ENCODE measurements around the gene MAP3K14.
"Not testable (repeated sequence)": the region's sequence is repeated elsewhere in the genome, so short reads cannot be mapped to it uniquely, and the experiment has no call there.

Gene MAP3K14

GRCh38 chr17:45253879-45254278, 62.9 kb downstream of the MAP3K14 start:
- no peak for DNase-seq

DNA sequence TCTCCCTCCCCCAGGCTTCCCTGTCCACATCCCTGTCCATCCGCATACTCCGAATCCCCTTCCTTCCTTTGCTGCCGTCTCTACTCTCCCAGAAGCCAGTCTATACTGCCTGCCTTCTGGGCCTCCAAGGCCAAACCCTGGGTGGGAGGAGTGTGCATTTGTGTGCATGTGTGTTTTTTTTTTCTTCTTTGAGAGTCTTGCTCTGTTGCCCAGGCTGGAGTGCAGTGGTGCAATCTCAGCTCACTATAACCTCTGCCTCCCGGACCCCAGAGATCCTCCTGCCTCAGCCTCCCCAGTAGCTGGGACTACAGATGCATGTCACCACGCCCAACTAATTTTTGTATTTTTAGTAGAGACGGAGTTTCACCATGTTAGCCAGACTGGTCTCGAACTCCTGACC, 63.6 kb downstream of the MAP3K14 start:
- DNase-seq: not testable (repeated sequence)

DNA sequence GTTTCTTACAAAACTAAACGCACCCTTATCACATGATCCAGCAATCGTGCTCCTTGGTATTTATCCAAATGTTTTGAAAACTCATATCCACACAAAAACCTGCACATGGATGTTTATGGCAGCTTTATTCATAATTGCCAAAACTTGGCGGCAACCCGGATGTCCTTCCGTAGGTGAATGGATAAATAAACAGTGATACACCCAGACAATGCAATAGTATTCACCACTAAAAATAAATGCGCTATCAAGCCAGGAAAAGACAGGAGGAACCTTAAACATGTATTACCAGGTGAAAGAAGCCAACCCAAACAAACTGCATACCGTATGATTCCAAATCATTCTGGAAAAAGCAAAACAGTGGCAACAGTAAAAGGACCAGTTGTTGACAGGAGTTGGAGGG, 64.9 kb downstream of the MAP3K14 start:
- DNase-seq: no peak

DNA sequence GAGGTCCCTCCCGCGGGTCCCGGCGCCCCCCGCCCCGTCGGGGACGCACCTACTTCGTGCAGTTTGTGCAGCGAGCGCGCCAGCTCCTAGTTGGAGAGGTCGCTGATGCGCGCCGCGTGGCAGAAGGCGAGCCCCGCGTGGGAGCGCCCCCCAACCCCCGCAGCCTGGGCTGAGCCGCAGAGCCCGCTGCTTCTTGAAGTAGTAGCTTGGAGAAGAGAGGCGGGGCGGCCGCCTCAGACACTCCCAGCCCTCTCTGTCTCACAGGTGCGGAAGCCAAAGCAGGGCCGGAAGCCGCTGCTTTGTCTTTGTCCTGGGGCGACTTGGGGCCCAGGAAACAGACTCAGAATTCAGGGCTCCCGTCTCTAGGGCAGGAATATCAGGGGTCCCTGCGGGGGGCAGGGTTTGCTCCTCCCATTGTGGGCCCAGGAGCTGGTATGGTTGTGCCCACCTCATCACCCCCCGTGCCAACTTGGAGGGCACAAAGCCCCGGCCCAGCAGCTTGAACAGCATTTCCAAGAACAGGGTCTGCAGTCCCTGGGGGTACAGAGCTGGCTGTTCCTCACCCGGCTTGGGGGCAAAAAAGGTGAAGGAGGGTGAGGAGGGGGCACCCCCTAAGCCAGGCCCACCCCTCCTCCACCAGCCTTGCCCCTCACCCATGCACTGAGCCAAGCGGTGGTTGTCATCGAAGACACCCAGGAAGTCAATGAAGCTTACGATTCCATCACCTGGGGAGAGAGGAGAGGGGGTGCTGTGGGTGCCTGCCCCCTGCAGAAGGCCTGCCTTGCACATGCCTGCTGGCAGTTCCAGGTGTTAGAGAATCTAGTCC, 68.5 kb downstream of the MAP3K14 start:
- DNase-seq: no peak

DNA sequence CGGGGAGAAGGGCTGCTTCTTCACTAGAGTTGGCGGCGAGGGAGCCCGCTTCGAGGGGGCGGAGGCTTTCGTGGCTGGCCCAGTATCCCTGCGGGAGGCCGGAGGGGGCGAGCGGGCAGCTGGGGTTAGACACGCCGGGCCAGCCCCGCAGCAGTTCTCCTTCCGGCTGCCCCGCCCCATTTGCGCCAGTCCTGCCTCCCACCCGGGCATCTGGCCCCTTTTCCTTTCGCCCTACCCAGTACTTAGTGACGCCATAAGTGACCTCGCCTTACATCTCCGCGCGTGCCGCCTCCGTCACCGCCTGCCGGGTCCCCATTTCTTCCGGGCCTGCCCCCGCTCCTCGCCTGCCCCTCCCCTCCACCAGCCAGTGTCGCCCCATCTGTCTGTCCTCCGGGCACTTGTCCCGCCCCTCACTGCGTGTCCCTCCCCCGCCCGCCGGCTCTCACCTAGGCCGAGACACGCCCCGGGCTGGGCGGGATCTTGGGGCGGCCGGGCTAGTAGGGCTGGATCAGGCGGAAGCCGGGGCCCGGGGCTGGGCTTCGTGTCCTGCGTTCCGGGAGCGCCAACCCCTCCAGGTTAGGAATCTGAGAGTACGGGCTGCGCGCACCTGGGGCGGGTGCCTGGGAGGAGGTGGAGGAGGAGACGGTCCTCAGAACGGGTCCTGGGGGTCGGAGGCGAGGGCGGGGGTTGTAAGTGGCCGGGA, 69.2 kb downstream of the MAP3K14 start:
- DNase-seq: peak; percentile 68

DNA sequence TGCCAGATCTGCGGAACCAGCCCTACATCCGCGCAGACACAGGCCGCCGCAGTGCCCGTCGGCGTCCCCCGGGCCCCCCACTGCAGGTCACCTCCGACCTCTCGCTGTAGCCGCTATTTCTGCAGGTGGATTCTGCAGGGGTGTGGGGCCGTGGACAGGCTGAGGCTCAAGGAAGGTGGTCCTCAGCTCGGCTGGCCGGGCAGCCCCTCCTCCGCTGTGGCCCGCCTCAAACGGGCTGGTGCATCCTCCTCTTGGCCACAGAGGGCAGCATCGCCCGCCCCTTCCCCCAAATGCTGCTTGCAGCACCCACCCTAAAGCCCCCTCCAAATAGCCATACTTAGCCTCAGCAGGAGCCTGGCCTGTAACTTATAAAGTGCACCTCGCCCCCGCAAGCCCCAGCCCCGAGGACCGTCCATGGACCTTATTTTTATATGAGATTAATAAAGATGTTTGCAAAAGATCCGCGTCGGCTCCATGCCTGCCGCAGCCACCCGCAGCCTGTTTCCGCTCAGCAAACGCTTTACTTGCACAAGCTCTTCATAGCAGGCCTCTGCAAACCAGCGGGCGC, 69.9 kb downstream of the MAP3K14 start:
- DNase-seq: peak; percentile 7

DNA sequence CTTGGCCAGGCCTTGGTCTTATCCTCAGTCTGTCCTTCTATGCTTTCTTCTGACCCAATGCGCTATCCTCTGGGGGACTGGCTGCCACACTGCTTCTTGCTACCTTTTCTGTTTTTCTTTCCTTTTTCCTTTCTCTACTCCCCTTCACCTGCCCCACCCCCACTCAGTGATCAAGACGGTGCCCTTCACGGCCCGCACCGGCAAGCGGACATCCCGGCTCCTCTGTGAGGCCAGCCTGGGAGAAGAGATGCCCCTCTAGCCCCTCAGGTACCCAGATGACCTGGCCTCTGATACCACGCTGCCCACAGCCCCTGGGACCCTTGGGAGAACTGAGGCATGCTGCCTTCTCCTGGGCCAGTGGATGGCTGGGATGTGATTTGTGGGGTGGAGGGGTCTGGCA, 70.5 kb downstream of the MAP3K14 start:
- no peak for DNase-seq

DNA sequence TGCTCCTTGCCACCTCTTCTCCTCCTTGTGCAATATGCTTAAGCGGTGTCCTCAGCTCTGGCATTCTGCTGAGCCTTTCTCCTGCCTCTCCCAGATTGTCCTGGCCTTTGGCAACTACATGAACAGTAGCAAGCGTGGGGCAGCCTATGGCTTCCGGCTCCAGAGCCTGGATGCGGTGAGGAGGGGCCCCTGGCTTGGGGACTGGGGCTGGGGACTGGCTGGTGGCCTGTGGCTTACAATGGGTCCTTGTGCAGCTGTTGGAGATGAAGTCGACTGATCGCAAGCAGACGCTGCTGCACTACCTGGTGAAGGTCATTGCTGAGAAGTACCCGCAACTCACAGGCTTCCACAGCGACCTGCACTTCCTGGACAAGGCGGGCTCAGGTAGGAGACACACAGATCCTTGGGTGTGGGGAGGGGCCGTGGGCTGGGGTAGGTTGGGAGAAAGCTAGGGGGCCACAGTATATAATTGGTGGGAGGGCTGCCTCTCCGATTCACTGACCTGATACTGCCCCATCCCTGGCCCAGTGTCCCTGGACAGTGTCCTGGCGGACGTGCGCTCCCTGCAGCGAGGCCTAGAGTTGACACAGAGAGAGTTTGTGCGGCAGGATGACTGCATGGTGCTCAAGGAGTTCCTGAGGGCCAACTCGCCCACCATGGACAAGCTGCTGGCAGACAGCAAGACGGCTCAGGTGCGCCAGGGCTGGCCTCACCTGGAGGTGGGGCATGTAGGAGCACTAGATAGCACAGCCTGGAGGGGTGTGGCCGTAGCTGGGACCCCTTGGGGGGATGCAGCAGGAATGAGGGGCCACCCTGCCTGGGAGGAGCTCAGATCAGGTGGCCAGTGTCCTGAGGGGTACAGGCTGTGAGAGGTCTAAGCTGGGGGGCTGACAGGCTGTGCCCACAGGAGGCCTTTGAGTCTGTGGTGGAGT, 71.8 kb downstream of the MAP3K14 start:
- DNase-seq: no peak

DNA sequence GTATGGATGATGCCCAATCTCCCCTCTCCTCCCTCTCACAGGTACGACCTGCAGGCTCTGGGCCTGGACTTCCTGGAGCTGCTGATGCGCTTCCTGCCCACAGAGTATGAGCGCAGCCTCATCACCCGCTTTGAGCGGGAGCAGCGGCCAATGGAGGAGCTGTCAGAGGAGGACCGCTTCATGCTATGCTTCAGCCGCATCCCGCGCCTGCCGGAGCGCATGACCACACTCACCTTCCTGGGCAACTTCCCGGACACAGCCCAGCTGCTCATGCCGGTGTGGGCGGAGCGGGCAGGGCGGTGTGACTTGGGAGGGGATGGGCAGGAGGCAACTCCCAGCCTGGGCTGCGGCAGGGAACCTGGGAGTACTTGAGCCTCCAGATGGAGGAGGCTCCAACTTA, 73.1 kb downstream of the MAP3K14 start:
- no peak for DNase-seq

DNA sequence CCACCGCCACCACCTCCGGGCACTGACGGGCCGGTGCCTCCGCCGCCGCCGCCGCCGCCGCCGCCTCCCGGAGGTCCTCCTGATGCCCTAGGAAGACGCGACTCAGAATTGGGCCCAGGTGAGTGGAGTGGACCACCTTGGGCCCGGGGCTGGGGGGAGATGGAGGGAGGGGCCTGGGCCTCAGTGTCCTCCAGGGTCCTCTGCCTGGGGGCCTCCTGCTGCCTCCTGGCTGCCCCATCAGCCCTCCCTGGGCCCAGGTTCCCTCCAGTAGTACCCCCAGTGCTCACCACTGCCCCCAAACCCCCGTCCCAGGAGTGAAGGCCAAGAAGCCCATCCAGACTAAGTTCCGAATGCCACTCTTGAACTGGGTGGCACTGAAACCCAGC, 74.8 kb downstream of the MAP3K14 start:
- no peak for DNase-seq

DNA sequence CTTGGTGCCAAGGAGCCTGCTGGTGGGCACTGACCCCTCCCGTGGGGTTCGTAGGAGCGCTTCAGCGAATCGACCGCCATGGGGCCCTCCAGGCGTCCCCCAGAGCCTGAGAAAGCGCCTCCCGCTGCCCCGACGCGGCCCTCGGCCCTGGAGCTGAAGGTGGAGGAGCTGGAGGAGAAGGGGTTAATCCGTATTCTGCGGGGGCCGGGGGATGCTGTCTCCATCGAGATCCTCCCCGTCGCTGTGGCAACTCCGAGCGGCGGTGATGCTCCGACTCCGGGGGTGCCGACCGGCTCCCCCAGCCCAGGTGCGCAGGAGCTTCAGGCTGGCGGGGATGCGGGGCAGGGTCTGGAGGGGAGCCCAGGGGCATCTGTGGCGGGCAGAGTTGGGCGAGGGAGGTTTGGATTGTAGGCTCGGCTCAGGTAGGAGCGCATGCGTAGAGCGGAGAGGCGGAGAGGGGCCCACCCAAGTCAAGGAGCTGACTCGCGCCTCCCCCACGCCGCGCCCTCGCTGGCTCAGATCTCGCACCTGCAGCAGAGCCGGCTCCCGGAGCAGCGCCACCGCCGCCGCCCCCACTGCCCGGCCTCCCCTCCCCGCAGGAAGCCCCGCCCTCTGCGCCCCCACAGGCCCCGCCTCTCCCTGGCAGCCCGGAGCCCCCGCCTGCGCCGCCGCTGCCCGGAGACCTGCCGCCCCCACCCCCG, 75.3 kb downstream of the MAP3K14 start:
- DNase-seq: no peak

- no peak for DNase-seq
Measured at GRCh38 chr17:45240905-45241327, 75.9 kb downstream of the MAP3K14 start.

DNA sequence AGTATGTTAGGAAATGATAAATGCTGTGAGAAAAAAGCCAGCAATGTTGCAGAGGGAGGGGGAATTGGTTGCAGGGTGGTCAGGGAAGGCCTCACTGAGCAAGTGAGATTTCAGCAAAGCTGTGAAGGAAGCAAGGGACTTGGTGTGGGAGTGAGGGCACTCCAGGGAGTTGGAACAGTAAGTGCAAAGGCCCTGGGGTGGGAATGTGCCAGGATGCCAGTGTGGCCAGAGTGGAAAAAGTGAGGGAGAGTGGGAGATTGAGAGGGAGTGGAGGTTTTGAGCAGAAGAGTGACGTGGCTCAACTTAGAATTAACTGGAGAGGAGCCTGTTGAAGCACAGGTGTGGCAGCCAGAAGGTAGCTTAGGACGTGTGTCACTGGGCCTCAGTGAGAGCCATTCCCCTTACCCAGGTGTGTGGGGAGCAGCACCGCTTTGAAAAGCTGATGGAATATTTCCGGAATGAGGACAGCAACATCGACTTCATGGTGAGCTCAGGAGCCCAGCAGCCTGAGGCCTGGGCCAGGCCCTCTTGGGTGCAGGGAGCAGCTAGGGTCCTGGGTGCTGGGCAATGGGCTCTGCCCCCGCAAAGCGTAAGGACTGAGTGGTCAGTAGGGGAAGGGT, 78.6 kb downstream of the MAP3K14 start:
- DNase-seq: no peak

DNA sequence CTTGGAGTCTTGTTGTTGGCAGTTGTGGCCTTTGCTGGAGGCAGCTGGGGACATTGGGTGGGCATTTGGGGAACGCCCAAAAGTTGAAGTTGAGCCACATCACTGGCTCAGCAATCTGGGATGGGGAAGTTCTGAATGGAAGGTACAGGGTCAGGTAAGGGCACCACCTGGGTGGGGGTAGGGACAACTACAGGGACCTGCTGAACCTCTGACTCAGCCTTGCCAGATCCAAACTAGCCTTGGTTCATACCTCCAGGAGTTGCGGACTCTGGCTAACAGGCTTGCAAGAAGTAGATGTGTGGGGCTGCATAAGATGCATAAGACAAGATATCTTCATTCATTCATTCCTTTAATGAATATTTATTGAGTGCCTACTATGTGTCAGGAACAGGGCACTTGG, 79.1 kb downstream of the MAP3K14 start:
- no peak for DNase-seq

DNA sequence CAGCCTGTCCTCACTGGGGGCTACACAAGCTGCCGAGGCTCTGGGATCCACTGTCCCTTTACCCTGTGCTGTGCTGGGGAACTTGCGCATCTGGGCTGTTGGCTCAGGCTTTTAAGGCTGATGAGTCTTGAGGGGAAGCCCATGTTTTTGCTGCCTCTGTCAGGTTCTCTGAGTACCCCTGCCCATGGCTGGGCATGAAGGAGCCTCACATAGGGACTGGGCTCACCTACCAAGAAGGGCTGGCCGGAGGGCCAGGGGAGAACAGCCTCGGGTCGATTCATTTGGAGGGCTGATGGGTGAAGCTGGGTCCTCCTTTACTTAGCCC, 80.6 kb downstream of the MAP3K14 start:
- DNase-seq: no peak

GRCh38 chr17:45235416-45236281, 81.2 kb downstream of the MAP3K14 start:
- DNase-seq: peak; percentile 56

GRCh38 chr17:45234641-45235415, 82.0 kb downstream of the MAP3K14 start:
- no peak for DNase-seq

DNA sequence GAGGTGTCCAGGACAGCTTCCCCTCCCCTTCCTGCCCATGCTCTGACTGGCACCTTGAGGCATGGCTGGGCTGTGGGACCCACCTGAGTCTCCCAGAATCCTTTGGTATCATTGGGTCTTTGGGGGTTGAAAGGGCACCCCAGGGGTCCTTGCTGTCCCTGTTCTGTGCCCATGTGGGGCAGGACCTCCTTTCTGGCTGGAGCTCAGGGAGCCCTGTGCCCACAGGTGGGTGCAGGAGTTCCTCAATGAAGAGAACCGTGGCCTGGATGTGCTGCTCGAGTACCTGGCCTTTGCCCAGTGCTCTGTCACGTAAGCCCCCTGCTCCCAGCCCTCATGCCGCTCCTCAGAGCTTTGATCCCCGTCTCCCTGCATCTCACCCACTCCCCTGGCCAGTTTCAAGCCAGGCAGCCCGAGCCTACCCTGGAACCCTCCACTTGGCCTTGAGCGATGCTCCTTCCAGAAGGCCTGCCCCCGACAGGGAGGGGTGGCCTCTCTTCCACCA, 83.3 kb downstream of the MAP3K14 start:
- no peak for DNase-seq

DNA sequence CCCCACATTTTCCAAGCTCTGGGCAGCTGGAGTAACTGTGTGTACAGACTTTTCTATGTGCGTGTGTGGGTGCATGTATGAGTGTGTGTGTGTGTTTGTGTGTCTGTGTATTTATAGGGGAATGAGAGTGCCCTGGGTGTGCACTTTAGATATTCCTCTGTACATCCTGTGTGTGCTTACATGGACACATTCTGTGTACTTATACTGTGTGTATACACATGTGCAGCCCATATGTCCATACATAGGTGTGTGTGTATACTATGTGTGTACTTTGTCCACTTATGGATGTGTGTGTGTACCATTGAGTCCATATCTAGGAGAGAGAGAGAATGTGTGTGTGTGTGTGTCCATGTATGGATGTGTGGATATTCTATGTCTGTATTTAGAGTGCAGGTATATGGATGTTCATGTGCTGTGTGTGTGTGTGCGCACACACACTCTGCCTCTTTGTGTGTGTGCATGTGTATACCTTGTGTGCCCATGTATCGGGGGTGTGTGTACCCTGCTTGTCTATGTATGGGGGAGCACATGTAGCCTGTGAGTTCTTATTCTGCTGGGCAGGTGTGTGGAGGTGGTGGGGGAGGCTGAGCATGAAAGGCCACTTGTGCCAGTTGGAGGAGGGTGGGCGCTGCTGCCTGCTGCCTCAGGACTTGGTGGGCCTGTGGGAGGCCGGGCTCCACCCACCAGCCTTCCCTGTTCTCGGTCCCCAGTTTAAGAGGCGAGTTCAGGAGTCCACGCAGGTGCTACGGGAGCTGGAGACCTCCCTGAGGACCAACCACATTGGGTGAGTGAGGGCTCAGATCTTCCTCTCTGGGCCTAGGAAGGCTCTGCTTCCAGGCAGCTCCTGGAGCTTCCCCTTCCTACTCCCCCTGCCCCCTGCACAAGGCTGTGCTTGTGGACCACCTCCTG, 84.1 kb downstream of the MAP3K14 start:
- DNase-seq: no peak
